HG02588 (cell line): ENCODE results near the gene EIF4B.
"Not testable (repeated sequence)": the region's sequence is repeated elsewhere in the genome, so short reads cannot be mapped to it uniquely, and the experiment has no call there.

Experiments used
- ATAC-seq: cut with Tn5 transposase; IDR thresholded peaks from one replicate; pipeline ENCODE4 v1.9.1; 2021; ENCODE audit warnings: mild to moderate bottlenecking, moderate library complexity; ENCODE audit not compliant: unreplicated experiment

The EIF4B gene

GRCh38 chr12:52992699-52993557 is 13.3 kb upstream of the EIF4B start:
- ATAC-seq, result no peak

GRCh38 chr12:52993558-52993869 is 12.7 kb upstream of the EIF4B start:
- ATAC-seq, result no peak

GRCh38 chr12:53004178-53004577 is 2.1 kb upstream of the EIF4B start:
- ATAC-seq, result no peak

- ATAC-seq, result no peak
Observed at GRCh38 chr12:53004582-53004981, 1.7 kb upstream of the EIF4B start.

- ATAC-seq, result no peak
Observed at GRCh38 chr12:53005215-53005985, 856 bp upstream of the EIF4B start.

- ATAC-seq, result no peak
Observed at GRCh38 chr12:53006810-53007309, 604 bp downstream of the EIF4B start.

- ATAC-seq, result no peak
Observed at GRCh38 chr12:53007343-53007742, 1.1 kb downstream of the EIF4B start.

GRCh38 chr12:53008760-53009159 is 2.5 kb downstream of the EIF4B start:
- ATAC-seq, result not testable (repeated sequence)

GRCh38 chr12:53010955-53011354 is 4.7 kb downstream of the EIF4B start:
- ATAC-seq, result no peak

- ATAC-seq, result no peak
Observed at GRCh38 chr12:53011889-53012288, 5.6 kb downstream of the EIF4B start.

GRCh38 chr12:53012928-53013327 is 6.7 kb downstream of the EIF4B start:
- no peak for ATAC-seq

GRCh38 chr12:53014709-53015108 is 8.5 kb downstream of the EIF4B start:
- ATAC-seq, result no peak

- no peak for ATAC-seq
Observed at GRCh38 chr12:53025250-53025649, 19.0 kb downstream of the EIF4B start.

GRCh38 chr12:53027014-53027413 is 20.8 kb downstream of the EIF4B start:
- ATAC-seq, result not testable (repeated sequence)

- no peak for ATAC-seq
Observed at GRCh38 chr12:53031616-53032015, 25.4 kb downstream of the EIF4B start.

GRCh38 chr12:53033832-53034231 is 27.6 kb downstream of the EIF4B start:
- ATAC-seq, result not testable (repeated sequence)

GRCh38 chr12:53034459-53034858 is 28.2 kb downstream of the EIF4B start:
- no peak for ATAC-seq

- no peak for ATAC-seq
Observed at GRCh38 chr12:53036802-53037201, 30.5 kb downstream of the EIF4B start.

GRCh38 chr12:53039851-53040250 is 33.6 kb downstream of the EIF4B start:
- ATAC-seq, result no peak

- no peak for ATAC-seq
Observed at GRCh38 chr12:53042607-53043454, 36.6 kb downstream of the EIF4B start.

- no peak for ATAC-seq
Observed at GRCh38 chr12:53044052-53044581, 37.9 kb downstream of the EIF4B start.
